Tibial artery (tissue), 4 donors: Measurements from ENCODE around the gene TESK2.

Source experiments
- DNase-seq, 2 donors: peaks; one replicate each; pipeline ENCODE4 v3.0.0-alpha.2; 2019
- H3K27ac ChIP-seq, 2 donors: fragments of 200-600 bp; sonication (generic) in 1 of 2; 1 replicate in 1 of 2; 2 replicates in 1 of 2; pipeline ENCODE4 v1.5.1; 2018 to 2019; ENCODE audit warnings: mild to moderate bottlenecking in 1 of 2
- H3K27me3 ChIP-seq, 2 donors: fragments of 200-600 bp; sonication (generic) in 1 of 2; one replicate each; pipeline versions ENCODE4 v1.5.1 to v1.6.0; 2016 to 2019
- H3K36me3 ChIP-seq, 3 donors: fragments of 200-600 bp; sonication (generic) in 2 of 3; one replicate each; pipeline ENCODE4 v1.5.1; 2016 to 2019; ENCODE audit warnings: mild to moderate bottlenecking in 2 of 3
- H3K4me1 ChIP-seq, 4 donors: fragments of 200-600 bp; sonication (generic) in 2 of 4; 1 replicate in 3 of 4; 2 replicates in 1 of 4; pipeline ENCODE4 v1.5.1; 2016 to 2019
- H3K4me3 ChIP-seq, 2 donors: fragments of 200-600 bp; sonication (generic) in 1 of 2; 1 replicate in 1 of 2; 2 replicates in 1 of 2; pipeline ENCODE4 v1.5.1; 2018 to 2019; ENCODE audit warnings: mild to moderate bottlenecking in 2 of 2
- H3K9me3 ChIP-seq, 3 donors: fragments of 200-600 bp; sonication (generic) in 1 of 3; one replicate each; pipeline ENCODE4 v1.5.1; 2016 to 2019
- CTCF ChIP-seq, 2 experiments: fragments of 200-600 bp in 1 of 2; fragments of 450-650 bp in 1 of 2; IDR thresholded peaks; one replicate each; pipeline ENCODE4 v1.5.1; 2017 to 2019; ENCODE audit warnings: antibody characterized with exemption in 2 of 2, mild to moderate bottlenecking in 1 of 2, moderate library complexity in 1 of 2
- intact Hi-C: fragments of 100-400 bp; cut with DNase I; formaldehyde crosslinking; loops from one replicate; pipeline ENCODE4 v1.15.0; 2023; ENCODE audit warnings: low total_unique reads

The TESK2 gene

GRCh38 chr1:45327644-45328515, 163.1 kb downstream of the TESK2 start:
- Histone ChIP-seq H3K27ac (no peak overlapping the region), H3K9me3 (no peaks in the 10 kb centered on the region), H3K36me3 (peaks cover 39 to 43% (median 41%) of the 10 kb centered on the region in 3 donors), H3K27me3 (no peaks in the 10 kb centered on the region), H3K4me1 (peaks cover 0 to 17% (median 11%) of the 10 kb centered on the region in 4 donors), H3K4me3 (peak overlapping the region in 1 of 2 donors; percentile 59)
- intact Hi-C loops, result no loop called here
- TF ChIP-seq CTCF (IDR thresholded peaks at IDR 0.05), result no peak
- no peak for DNase-seq

- intact Hi-C loops, result no loop called here
- Histone ChIP-seq H3K4me1 (peaks cover 0 to 17% (median 11%) of the 10 kb centered on the region in 4 donors), H3K9me3 (no peaks in the 10 kb centered on the region), H3K36me3 (peaks cover 29 to 33% (median 31%) of the 10 kb centered on the region in 3 donors), H3K27me3 (no peaks in the 10 kb centered on the region), H3K27ac (no peak within 1 kb of the TSS), H3K4me3 (peak within 1 kb of the TSS; percentile 44 to 59)
- peak in 1 of 2 donors; percentile 77 for DNase-seq
- no peak for TF ChIP-seq CTCF (IDR thresholded peaks at IDR 0.05)
These were observed 164.0 kb downstream of the TESK2 start, which contains the start of gene HPDL for GRCh38 chr1:45326627-45327623. TSS of gene HPDL (plus strand) at chr1:45326895. CDS start at chr1:45327149, 254 bp downstream.

- Histone ChIP-seq H3K36me3 (peaks cover 20 to 24% (median 22%) of the 10 kb centered on the region in 3 donors), H3K4me1 (peaks cover 0 to 17% (median 11%) of the 10 kb centered on the region in 4 donors), H3K9me3 (no peaks in the 10 kb centered on the region), H3K4me3 (peak overlapping the region; percentile 44 to 59), H3K27ac (no peak overlapping the region), H3K27me3 (no peaks in the 10 kb centered on the region)
- TF ChIP-seq CTCF (IDR thresholded peaks at IDR 0.05), result no peak
- intact Hi-C loops, result no loop called here
- DNase-seq, result peak in 1 of 2 donors; percentile 60
These were observed 165.0 kb downstream of the TESK2 start for GRCh38 chr1:45325851-45326506.

- Histone ChIP-seq H3K36me3 (no peaks in the 10 kb centered on the region), H3K27ac (no peak overlapping the region), H3K27me3 (no peaks in the 10 kb centered on the region), H3K9me3 (no peaks in the 10 kb centered on the region), H3K4me1 (peaks cover 0 to 12% (median 10%) of the 10 kb centered on the region in 4 donors), H3K4me3 (no peak overlapping the region)
- no peak for DNase-seq
- no peak for TF ChIP-seq CTCF (IDR thresholded peaks at IDR 0.05)
- intact Hi-C loops, result no loop called here
These were observed 168.4 kb downstream of the TESK2 start for GRCh38 chr1:45322486-45323040.

- no peak for DNase-seq
- H3K36me3 ChIP-seq, result no peaks in the 10 kb centered on the region
- H3K9me3 ChIP-seq, result no peaks in the 10 kb centered on the region
- H3K27me3 ChIP-seq, result no peaks in the 10 kb centered on the region
- intact Hi-C loops, result no loop called here
- no peak for TF ChIP-seq CTCF (IDR thresholded peaks at IDR 0.05)
- H3K27ac ChIP-seq, result no peak overlapping the region
- H3K4me1 ChIP-seq, result peaks cover 0 to under 1% (median under 1%) of the 10 kb centered on the region in 4 donors
- no peak overlapping the region for H3K4me3 ChIP-seq
These were observed 169.5 kb downstream of the TESK2 start for GRCh38 chr1:45321444-45321843.
